ENCODE data around the gene ATXN10.

GRCh38 chr22:45859231-45860161 lies 187.9 kb downstream of the ATXN10 start:
- no peak for TF ChIP-seq CTCF (conservative IDR thresholded peaks at IDR 0.05)
- no peak for TF ChIP-seq EZH2 (IDR thresholded peaks at IDR 0.05; ENCODE audit: low read depth)

Measured in PC-9 (cell line).